Hepatocyte (in vitro differentiated cells): ENCODE measurements around the gene TMEM145.

Source experiments
- CTCF ChIP-seq: fragments of 200-600 bp; sonication (generic); IDR thresholded peaks from 2 replicates; pipeline ENCODE4 v1.5.1; 2016; ENCODE audit warnings: antibody characterized with exemption, mild to moderate bottlenecking; ENCODE audit not compliant: poor library complexity
- EZH2 ChIP-seq: fragments of 200-600 bp; sonication (generic); IDR thresholded peaks from 2 replicates; pipeline ENCODE4 v1.6.1; 2016; ENCODE audit warnings: antibody characterized with exemption, mild to moderate bottlenecking, borderline replicate concordance

GRCh38 chr19:42351079-42351735 lies 38.1 kb downstream of the TMEM145 start:
- TF ChIP-seq CTCF, result no peak
- no peak for TF ChIP-seq EZH2
